ENCODE measurements around the gene TSPAN7.

Gene TSPAN7, protein sequence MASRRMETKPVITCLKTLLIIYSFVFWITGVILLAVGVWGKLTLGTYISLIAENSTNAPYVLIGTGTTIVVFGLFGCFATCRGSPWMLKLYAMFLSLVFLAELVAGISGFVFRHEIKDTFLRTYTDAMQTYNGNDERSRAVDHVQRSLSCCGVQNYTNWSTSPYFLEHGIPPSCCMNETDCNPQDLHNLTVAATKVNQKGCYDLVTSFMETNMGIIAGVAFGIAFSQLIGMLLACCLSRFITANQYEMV

DNA sequence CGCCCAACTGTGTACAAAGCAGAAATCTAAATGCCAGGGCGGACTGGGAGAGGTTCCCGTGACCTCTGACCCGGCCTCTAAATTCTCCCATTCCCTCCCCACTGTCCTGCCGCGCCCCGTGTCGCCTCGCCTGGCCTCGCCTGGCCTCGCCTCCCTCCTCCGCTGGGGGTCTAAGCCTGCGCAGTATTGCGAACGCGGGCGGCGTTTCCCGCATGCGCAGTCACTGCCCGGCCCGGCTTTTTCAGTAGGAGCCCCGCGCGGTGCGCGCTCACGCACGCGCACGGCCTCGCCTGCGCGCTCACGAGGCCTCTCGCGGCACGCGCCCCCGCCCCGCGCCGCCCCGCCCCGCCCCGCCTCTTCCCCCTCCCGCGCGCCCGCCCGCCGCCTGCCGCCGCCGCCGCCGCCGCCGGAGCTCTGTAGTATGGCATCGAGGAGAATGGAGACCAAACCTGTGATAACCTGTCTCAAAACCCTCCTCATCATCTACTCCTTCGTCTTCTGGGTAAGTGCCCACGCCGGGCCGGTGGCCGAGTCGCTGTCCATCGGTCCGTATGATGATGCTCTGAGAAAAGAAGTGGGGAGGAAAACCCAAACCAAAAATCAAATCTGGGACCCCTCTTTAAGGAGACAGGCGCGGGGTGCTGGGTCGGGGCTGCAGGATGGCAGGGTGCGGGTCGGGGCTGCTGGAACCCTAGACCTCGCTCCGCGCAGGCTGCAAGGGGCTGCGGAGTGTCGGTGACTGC, at the start of gene TSPAN7:
TSS of gene TSPAN7 (plus strand) at position 417 of the 743 bp plus-strand sequence. CDS start at position 422, 5 bp downstream.
- TF ChIP-seq, protein P1, sequence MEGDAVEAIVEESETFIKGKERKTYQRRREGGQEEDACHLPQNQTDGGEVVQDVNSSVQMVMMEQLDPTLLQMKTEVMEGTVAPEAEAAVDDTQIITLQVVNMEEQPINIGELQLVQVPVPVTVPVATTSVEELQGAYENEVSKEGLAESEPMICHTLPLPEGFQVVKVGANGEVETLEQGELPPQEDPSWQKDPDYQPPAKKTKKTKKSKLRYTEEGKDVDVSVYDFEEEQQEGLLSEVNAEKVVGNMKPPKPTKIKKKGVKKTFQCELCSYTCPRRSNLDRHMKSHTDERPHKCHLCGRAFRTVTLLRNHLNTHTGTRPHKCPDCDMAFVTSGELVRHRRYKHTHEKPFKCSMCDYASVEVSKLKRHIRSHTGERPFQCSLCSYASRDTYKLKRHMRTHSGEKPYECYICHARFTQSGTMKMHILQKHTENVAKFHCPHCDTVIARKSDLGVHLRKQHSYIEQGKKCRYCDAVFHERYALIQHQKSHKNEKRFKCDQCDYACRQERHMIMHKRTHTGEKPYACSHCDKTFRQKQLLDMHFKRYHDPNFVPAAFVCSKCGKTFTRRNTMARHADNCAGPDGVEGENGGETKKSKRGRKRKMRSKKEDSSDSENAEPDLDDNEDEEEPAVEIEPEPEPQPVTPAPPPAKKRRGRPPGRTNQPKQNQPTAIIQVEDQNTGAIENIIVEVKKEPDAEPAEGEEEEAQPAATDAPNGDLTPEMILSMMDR (IDR thresholded peaks at IDR 0.05; ENCODE audit: low read depth, low read length, missing control alignments): no peak
- DNase-seq (ENCODE audit: extremely low read depth, low read depth): no peak
- peak within 1 kb of the TSS; percentile 28 for H3K4me3 ChIP-seq (replicated peaks; ENCODE audit: low read depth, low read length)

DNA sequence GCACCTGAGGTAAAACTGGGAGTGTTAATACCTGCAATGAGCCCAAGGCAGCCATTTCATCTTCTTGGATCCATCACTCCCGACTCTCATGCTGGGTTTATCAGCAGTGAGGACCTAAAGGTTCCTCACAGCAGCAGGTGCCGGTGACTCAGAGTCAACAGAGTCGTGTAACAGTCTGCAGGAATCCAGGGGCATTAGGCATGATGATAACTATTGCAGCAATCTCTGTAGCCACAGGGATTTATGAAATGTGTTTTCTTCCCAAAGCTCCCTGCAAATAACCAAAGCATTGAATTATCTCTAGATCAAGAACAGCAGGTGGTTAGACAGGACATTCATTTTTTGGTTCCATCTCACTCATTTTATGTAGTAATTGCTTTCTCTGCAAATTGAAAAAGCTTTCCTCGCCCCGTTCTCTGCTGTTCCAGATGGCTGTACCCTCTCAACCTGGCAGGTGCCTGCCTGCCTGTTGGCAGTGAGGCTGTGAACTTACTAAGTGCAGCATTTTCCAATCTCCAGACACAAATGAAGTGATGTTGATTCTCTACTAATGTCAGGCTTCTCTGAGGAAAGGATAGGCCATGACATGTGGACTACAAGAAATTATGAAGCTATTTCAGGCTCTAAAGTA, 48.1 kb upstream of the TSPAN7 start:
- H3K4me3 ChIP-seq (replicated peaks; ENCODE audit: low read depth, low read length): no peak overlapping the region
- no peak for DNase-seq (ENCODE audit: extremely low read depth, low read depth)
- TF ChIP-seq, protein P1 (IDR thresholded peaks at IDR 0.05; ENCODE audit: low read depth, low read length, missing control alignments): no peak

DNA sequence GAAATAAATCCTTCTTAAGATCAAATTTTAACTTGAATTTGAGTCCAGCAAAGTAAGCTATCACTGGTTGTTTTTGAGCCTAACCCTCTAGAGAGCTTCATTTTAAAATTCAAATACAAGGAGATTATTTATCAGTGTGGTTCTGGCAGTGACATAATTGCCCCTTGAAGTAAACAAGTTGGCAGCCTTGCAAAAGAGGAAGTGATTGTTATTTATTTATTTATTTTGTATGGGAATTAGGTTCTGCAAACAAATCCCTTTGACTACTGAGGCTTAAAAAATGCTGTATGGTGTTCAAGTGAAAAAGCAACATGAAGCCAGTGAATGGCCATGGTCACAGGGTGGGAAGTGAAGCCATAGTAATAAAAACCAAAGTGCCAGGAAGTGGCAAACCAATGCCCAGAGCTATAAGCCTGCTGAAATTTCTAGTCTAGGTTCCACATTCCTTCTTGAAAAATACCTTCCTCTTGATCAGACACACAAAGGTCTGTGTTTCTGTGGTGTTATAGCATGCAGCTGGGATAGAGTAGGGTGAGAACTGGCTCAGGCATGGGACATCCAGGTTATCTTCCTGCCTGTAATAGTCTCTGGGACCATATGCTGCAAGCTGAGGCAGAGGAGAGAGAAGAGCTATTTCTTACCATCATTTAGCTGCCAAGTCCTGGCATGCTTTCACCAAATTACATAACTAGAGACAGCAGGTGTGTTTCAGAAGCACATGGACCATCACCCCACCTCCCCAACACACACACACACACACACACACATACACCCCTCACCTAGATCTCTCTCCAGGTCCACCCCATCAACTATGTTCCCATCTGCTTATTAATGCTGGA, 47.1 kb upstream of the TSPAN7 start:
- no peak overlapping the region for H3K4me3 ChIP-seq (replicated peaks; ENCODE audit: low read depth, low read length)
- TF ChIP-seq, protein P1 (IDR thresholded peaks at IDR 0.05; ENCODE audit: low read depth, low read length, missing control alignments): no peak
- no peak for DNase-seq (ENCODE audit: extremely low read depth, low read depth)

DNA sequence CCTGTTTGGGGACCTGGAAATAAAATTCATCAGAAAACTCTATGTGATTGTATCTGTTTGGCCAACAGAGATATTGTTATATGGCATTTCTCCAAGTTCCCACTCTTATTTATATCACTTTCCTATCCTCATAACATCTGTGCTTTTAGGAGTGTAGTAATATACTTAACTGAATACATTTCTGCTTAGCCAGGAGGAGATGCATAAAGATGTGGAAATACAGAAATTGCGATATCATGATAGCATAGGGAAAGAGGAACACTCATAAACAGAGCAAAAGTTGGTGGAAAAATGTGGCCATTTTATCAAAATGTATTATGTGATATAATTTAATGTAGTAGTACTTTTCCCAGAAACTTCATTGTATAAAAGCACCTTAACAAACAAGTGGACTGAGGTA, 46.1 kb upstream of the TSPAN7 start:
- DNase-seq (ENCODE audit: extremely low read depth, low read depth): no peak

DNA sequence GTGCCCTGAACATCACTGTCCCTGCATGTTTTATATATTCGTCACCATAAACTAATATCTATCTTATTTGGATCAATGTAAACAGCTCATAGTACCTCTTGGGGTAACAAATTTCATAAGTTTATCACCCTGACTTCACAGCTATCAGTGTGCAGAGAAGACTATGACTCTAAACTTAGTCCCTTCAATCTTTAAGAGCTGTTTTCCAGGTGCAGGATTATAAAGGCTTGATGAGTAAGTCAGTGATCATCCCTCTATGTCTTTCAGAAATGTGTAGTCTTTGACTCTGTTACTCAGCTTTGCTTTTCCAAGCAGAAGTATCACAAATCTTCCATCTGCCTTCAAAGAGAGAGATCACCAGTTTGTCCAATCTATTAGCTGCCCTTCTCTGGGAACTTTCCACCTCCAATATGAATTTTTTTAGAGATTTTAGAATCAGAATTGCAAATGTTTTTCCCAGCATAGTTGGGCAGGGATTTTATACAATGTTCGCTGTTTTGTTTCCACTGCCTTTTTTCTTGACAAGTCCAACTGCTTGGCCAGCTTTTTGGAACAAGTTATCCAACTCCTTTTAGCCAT, 45.1 kb upstream of the TSPAN7 start:
- TF ChIP-seq, protein P1 (IDR thresholded peaks at IDR 0.05; ENCODE audit: low read depth, low read length, missing control alignments): no peak
- H3K4me3 ChIP-seq (replicated peaks; ENCODE audit: low read depth, low read length): no peak overlapping the region
- DNase-seq (ENCODE audit: extremely low read depth, low read depth): no peak

More for the DNA sequence above, 46.1 kb upstream of the TSPAN7 start:
- TF ChIP-seq, protein P1 (IDR thresholded peaks at IDR 0.05; ENCODE audit: low read depth, low read length, missing control alignments): no peak
- H3K4me3 ChIP-seq (replicated peaks; ENCODE audit: low read depth, low read length): no peak overlapping the region

DNA sequence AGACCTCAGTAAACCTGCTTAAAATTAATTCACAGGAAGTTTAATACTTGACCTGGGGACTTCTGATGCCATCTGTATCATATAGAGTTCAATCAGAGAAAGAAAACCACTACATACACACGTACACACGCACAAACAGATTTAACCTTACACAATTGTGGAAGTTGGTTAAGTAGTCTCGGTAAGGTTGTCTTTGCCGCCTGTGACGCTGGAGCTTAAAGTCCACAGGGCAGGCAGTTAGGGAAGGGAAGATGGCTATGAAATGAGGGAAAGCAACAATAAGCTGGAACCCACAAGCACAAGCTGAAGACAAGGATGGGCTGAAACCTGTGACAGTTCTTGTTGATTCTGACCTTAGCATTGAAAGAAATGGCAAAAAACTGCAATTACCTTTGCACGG, 41.7 kb upstream of the TSPAN7 start:
- TF ChIP-seq, protein P1 (IDR thresholded peaks at IDR 0.05; ENCODE audit: low read depth, low read length, missing control alignments): no peak
- DNase-seq (ENCODE audit: extremely low read depth, low read depth): no peak
- no peak overlapping the region for H3K4me3 ChIP-seq (replicated peaks; ENCODE audit: low read depth, low read length)

All from HFF-Myc (cell line).